GM18907 (cell line): Measurements from ENCODE around the gene GNAI1.

Experiments
- ATAC-seq: cut with Tn5 transposase; IDR thresholded peaks from one replicate; pipeline ENCODE4 v1.9.1; 2021; ENCODE audit warnings: mild to moderate bottlenecking, moderate library complexity; ENCODE audit not compliant: unreplicated experiment

Gene GNAI1

DNA sequence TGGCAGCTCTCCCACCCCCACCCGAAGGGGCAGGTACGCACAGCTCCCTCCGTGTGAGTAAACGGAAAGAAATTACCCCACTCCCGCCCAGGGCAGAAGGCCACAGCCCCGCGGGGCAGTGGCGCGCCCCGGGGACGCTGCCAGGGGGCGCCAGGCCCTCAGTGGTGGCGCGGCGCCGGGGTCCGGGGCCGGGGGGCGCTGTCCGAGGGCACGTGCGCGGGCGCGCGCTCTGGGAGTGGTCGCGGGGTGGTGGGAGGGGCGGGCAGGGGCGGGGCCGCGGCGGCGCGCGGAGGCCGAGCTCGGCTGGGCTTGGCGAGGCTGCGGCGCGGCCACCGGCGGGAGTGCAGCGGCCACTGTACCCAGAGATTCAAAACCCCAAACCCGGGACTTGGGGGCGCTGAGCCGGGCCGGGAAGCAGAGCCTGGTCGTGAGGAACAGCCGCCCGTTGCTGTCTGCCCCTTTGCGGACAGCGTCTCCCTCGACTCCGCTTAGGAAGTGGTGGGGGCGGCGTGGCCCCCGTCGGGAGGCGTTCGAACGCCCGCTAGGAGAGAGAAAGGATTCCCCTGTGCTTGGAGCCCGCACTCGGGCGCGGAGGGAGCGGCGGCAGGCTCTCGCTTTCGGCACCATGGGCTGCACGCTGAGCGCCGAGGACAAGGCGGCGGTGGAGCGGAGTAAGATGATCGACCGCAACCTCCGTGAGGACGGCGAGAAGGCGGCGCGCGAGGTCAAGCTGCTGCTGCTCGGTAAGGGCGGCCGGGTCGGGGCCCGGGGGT, at the start of gene GNAI1:
GNAI1 (plus strand) TSS at position 296 of the 773 bp plus-strand sequence; CDS start at position 626, 330 bp downstream.
- ATAC-seq = peak; percentile 47

DNA sequence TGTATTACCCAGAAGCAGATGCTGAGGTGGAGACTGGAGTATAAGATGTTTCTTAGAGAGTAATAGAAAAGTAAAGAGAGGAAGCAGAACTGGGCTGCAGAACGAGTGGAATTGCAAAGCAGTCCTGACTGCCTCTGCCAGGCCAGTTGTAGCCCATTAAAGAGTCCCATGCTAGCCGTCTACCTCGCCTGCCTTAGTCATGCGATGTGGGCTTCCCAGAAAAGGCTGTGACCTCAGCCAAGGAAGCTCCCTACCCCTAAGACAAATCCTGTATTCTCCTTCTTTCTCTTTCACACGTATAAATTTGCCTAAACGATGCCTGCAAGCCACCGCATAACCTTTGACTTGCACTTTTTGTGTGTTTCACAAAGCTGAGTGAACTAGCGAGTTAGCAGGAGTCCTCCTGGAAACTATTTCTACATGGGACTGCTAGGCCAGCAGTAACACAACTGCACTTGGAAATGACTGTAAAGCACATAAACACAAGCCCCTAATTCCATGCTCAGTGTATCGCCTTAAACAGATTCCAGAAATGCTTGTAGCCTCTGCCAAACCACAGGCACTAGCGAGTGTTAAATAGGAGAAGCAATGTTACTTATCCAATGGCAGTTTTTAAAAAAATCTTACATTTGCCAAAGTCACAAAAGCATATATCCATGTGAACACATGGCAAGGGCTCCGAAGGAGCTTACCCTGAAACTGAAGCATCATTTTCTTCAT, 47.4 kb upstream of the GNAI1 start:
- ATAC-seq = no peak

GRCh38 chr7:80087771-80088170, 46.9 kb upstream of the GNAI1 start:
- no peak for ATAC-seq

- ATAC-seq = no peak
Measured at GRCh38 chr7:80088705-80089104, 45.9 kb upstream of the GNAI1 start.

GRCh38 chr7:80089366-80089765, 45.3 kb upstream of the GNAI1 start:
- no peak for ATAC-seq

DNA sequence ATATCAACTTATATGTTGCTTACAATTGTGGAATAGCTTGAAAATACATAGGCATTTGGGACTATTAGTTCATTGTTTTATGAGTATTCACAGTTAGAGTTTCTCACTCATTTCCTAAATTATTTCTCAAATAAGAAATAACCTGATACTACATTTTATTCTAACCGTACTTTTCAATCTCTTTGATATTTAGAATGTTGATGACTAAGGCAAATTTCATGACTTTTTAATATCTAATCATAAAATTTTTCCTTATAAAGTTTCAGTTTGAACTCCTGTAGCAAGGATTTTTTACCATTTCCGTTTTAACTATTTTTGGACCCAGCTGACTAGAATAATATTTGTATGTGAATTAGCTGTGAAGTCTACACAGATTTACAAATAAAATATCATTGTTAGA, 41.3 kb upstream of the GNAI1 start:
- ATAC-seq = no peak

DNA sequence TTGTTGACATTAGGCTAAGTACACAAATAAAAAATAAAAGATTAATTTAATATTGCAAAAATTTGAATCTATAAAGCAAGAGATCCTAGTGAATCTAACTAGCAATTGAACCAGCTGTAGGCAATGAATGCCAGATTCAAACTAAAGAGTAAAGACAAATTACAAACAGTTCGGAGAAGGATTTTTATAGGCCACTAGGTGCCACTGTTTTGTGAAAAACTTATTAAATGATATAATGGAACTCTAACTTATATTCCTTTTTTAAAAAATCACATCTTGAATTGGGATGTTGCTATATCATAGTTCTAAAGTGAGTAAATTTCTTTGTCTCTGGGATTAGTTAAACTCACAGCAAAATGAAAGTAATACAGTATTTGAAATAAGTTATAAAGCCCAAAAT, 39.1 kb upstream of the GNAI1 start:
- ATAC-seq = no peak

- ATAC-seq = no peak
Measured at GRCh38 chr7:80097756-80098155, 36.9 kb upstream of the GNAI1 start.

DNA sequence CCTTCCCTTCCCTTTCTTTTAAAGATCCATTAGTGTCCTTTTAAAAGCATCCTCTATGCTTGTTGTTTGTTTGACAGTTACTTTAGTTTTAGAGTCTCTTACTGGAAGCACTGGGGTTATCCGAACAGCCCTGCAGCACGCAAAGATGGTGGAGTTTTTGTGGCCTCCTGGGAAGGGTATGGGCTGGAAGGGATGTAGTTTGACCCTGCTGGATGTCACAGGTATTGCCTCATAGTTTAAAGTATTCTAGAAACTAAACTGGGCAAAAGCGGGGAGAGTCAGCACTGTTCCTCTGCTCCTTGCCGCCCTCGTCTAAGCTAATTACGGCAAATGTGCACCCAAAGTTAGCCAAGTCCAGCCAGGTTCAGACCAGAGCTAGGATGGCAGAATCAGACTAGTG, 35.8 kb upstream of the GNAI1 start:
- ATAC-seq = peak; percentile 74

GRCh38 chr7:80100254-80100653, 34.4 kb upstream of the GNAI1 start:
- no peak for ATAC-seq

GRCh38 chr7:80105701-80106408, 28.8 kb upstream of the GNAI1 start:
- no peak for ATAC-seq

- peak; percentile 77 for ATAC-seq
Measured at GRCh38 chr7:80106498-80107113, 28.0 kb upstream of the GNAI1 start.

DNA sequence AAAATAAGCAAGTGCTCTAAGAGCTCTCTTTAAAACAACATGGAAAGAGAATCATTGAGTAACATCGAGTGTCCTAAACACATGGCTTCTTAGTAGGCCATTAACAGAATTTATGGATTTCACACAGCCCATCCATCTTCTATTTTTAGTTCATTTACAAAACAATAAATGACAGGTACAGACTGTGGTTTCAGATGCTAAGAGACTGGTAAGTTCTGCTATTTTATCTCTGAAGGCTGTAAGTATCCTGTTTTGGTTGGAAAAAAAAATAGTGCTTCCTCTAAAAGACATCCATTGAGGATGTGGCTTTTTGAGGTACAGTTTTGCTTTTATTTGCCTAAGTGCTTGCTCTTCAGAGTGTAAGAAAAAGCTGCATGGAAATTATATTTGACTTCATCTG, 27.4 kb upstream of the GNAI1 start:
- peak; percentile 76 for ATAC-seq

GRCh38 chr7:80110376-80110775, 24.3 kb upstream of the GNAI1 start:
- ATAC-seq = no peak

- ATAC-seq = no peak
Measured at GRCh38 chr7:80114159-80114558, 20.5 kb upstream of the GNAI1 start.

GRCh38 chr7:80124526-80125264, 9.9 kb upstream of the GNAI1 start:
- ATAC-seq = no peak

DNA sequence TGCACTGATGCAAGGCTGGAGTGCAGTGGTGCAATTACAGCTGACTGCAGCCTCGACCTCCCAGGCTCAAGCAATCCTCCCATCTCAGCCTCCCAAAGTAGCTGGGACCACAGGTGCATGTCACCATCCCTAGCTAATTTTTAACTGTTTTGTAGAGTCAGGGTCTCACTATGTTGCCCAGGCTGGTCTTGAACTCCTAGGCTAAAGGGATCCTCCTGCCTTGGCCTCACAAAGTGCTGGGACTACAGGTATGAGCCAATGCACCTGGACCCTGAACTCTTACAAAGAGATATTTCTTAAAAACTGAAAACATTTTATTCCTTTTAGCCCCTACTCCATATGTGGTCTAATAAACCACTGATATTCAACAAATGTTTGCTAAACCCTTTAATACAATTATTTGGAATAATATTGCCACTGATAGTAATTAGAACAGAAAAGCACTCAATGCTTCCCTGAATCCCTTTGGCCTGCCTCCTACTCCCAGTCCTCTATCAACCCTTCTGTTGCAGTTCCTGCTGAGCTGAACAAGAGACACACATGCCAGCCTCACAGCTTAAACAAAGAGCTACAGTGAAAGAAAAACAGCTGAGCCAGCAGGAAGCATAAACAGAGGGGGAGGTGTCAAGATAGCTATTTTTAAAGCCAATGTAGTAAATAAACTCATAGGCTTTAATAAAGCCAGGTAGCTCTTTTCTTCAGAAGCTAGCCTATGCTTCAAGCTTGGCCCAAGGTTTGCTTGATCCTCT, 7.0 kb upstream of the GNAI1 start:
- ATAC-seq = no peak

DNA sequence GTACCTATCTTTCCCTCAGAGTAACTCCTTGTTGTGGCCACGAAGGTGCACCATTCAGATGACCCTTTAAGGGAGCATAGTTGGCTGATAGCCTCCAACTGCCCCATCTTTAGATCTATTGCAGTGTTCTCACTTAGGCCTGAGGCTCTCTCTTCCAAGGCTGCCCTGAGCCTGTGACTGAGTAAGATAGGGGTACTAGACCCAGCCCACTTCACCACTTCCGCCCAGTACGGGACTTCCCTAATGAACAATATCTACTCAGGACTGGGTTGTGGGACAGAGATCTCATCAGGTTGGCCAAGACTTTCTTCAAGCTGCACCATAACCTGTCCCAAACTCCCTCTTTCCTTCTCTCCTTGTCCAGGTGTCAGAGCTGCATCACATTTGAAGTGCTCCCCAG, 5.7 kb upstream of the GNAI1 start:
- no peak for ATAC-seq

- ATAC-seq = no peak
Measured at GRCh38 chr7:80129785-80130184, 4.8 kb upstream of the GNAI1 start.
